ENCODE measurements around the gene CIB2.

- TF ChIP-seq EZH2phosphoT487 (IDR thresholded peaks at IDR 0.05; ENCODE audit: low read depth), result no peak
- TF ChIP-seq CTCF (IDR thresholded peaks at IDR 0.05; ENCODE audit: low read depth, low read length), result no peak
These were observed 28.1 kb upstream of the CIB2 start for GRCh38 chr15:78159395-78159794.
